Measurements from ENCODE around the gene ZNF530. TPM values are rescaled to one million over a fixed set of nuclear protein-coding genes. Genes with fewer than 3 reads are reported as not detected.

The ZNF530 gene
- 10 to 100 TPM; 11.6 to 14.2 TPM for total RNA-seq
- polyA plus RNA-seq: 1 to 10 TPM in 2 of 3 donors, under 1 TPM in 1; 0.98 to 5.6 (median 5.4) TPM
- total RNA-seq: 9.3 to 25.1 (median 13.6) reads per million in 6 experiments

GRCh38 chr19:57599761-57600383, at the start of gene ZNF530:
Gene ZNF530, plus strand, starts transcription at chr19:57599885. Its CDS starts 4,461 bp downstream, at chr19:57604346.
- POLR2A ChIA-PET: interaction anchor here (0.6 to 2.1 kb wide), 10 partner anchors 14 to 237 kb away, joined by 3 to 7 read pairs (median 4); partner anchors contain the start of genes TRAPPC2B, ZIK1, ZNF134 and ZNF154
- peaks cover 24 to 46% (median 44%) of the 10 kb centered on the region in 3 donors for H3K36me3 Mint-ChIP-seq
- peak; percentile 95 to 96 for ATAC-seq

GRCh38 chr19:57552432-57552831, 47.3 kb upstream of the ZNF530 start:
- ATAC-seq: no peak
- Mint-ChIP-seq H3K4me3 (no peak overlapping the region), H3K4me1 (peaks cover 5 to 17% (median 12%) of the 10 kb centered on the region in 4 donors), H3K9me3 (peaks cover 15 to 91% (median 49%) of the 10 kb centered on the region in 9 donors), H3K36me3 (peaks cover 79 to 100% (median 98%) of the 10 kb centered on the region in 3 donors), H3K27me3 (no peaks in the 10 kb centered on the region), H3K27ac (no peak overlapping the region)
- DNase-seq: no peak
- POLR2A ChIA-PET: no interaction called here

More at GRCh38 chr19:57599761-57600383, at the start of gene ZNF530:
- H3K9me3 Mint-ChIP-seq: peaks cover 0 to 58% (median 48%) of the 10 kb centered on the region in 9 donors
- peak within 1 kb of the TSS; percentile 80 to 93 (median 90) for H3K4me3 Mint-ChIP-seq
- peak; percentile 70 to 93 (median 78) for DNase-seq
- peaks cover 11 to 27% (median 22%) of the 10 kb centered on the region in 4 donors for H3K4me1 Mint-ChIP-seq
- no peaks in the 10 kb centered on the region for H3K27me3 Mint-ChIP-seq
- H3K27ac Mint-ChIP-seq: peak within 1 kb of the TSS in 9 of 10 donors; percentile 35 to 92 (median 78)

DNA sequence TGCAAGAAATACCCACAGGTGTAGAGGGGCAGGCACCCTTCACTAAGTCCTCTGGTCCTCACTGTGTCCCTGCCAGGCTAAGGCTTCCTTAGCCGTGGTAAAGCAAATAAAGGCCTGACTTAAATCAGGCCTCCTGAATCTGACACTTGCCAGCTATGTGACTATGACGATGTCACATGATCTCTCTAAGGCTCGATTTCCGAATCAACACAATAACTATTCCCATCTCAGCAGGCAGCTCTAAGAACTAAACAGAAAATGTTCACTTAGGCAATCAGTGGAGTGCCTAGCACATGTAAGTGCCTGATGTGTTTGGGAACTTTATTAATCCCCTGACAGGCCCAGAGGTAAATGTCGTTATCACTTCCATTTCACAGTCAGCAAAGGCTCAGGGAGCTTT, 42.0 kb upstream of the ZNF530 start:
- Mint-ChIP-seq H3K4me3 (peak overlapping the region; percentile 95 to 99 (median 98)), H3K9me3 (peaks cover 0 to 63% (median 31%) of the 10 kb centered on the region in 9 donors), H3K27ac (peak overlapping the region in 5 of 10 donors; percentile 40 to 98 (median 84)), H3K4me1 (peaks cover 28 to 46% (median 36%) of the 10 kb centered on the region in 4 donors), H3K36me3 (peaks cover 51 to 58% (median 58%) of the 10 kb centered on the region in 3 donors), H3K27me3 (peaks cover 0 to 5% (median 0%) of the 10 kb centered on the region in 5 donors)
- ATAC-seq (no peak), DNase-seq (no peak)
- POLR2A ChIA-PET: no interaction called here

DNA sequence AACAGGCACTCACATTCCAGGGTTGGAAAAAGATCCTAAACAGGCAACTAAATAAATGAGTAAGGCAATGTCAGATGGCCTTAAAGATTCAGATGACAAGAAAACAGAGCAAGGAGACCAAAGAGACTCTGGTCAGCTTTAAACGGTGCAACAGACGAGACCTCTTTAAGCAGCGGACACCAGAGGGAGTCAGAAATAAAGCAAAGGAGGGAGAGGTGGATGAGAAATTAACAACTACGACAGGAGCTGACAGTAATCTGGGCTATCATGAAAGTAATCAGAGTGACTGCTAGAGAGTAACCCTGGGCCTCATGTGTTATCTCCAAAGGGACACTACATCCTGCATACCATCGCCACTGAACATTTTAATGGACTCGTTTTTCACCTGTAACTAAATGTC, 41.2 kb upstream of the ZNF530 start:
- ATAC-seq: no peak
- peaks cover 42 to 56% (median 51%) of the 10 kb centered on the region in 3 donors for H3K36me3 Mint-ChIP-seq
- H3K27ac Mint-ChIP-seq: peak overlapping the region in 9 of 10 donors; percentile 32 to 98 (median 94)
- H3K4me1 Mint-ChIP-seq: peaks cover 28 to 46% (median 36%) of the 10 kb centered on the region in 4 donors
- POLR2A ChIA-PET: interaction anchor here (1.0 kb wide), 1 partner anchor 31 kb away, joined by 3 read pairs; no protein-coding TSS in a partner anchor
- peak overlapping the region; percentile 95 to 99 (median 98) for H3K4me3 Mint-ChIP-seq
- peaks cover 0 to 5% (median 0%) of the 10 kb centered on the region in 5 donors for H3K27me3 Mint-ChIP-seq
- H3K9me3 Mint-ChIP-seq: peaks cover 0 to 60% (median 31%) of the 10 kb centered on the region in 9 donors
- no peak for DNase-seq

DNA sequence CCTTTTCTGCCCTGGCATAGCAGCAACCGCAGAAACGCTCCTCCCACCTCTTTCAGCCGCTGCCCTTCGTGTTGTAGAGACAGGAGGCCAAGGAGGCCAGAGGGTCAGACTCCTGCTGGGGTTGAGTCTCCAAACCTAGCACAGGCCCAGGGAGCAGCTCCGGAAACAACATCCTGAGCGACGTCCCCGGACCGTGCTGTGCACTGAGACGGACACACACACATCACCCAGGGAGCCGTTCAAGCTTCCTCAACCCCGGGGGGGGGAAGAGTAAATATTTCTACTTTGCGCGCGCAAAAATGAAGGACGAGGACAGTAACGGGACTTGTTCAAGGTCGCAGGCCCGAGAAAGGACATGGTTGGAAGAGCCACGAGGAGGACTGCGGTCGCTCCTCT, 40.7 kb upstream of the ZNF530 start:
- Mint-ChIP-seq H3K4me1 (peaks cover 28 to 46% (median 36%) of the 10 kb centered on the region in 4 donors), H3K36me3 (peaks cover 37 to 59% (median 50%) of the 10 kb centered on the region in 3 donors), H3K9me3 (peaks cover 0 to 60% (median 34%) of the 10 kb centered on the region in 9 donors), H3K27me3 (peaks cover 0 to 5% (median 0%) of the 10 kb centered on the region in 5 donors), H3K4me3 (peak overlapping the region; percentile 95 to 99 (median 98)), H3K27ac (peak overlapping the region; percentile 86 to 98 (median 95))
- DNase-seq: peak in 5 of 10 donors; percentile 6 to 23 (median 13)
- ATAC-seq: peak; percentile 34 to 43
- POLR2A ChIA-PET: interaction anchor here (1.0 kb wide), 1 partner anchor 31 kb away, joined by 3 read pairs; no protein-coding TSS in a partner anchor

DNA sequence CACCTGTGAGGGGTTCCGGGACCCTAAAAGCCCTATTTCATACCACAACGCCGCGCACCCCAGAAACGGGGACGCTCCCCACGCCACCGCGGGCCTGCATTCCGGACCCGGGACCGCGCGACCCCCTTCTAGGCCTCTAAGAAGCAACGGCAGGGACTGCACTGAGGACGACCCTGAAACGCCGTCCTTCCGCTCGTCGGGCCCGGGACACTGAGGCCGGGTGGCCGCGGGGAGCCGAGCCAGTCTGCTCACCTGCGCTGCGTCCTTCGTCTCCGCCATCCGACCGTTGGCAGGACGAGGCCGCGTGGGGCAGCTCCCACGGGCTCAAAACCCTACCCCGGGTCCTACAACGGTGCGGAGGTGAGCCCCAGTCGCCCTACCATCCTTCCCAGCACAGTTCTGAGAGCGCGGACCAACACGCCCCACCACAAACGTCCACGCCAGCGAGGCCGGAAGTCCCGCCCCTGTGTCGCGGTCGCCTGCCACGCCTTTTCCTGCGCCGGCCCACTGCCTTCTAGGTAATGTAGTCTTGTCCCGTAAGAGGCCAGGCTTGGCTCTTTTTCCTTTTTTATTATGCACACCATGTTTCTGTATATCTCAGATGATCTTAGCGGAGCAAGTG, 40.2 kb upstream of the ZNF530 start, which contains the start of gene ZNF550:
Gene ZNF550, minus strand, starts transcription at position 460 of the 622 bp plus-strand sequence. Its CDS starts 181 bp downstream, at position 279.
- DNase-seq: peak; percentile 78 to 94 (median 84)
- POLR2A ChIA-PET: interaction anchor here (1.0 kb wide), 1 partner anchor 32 kb away, joined by 3 read pairs; no protein-coding TSS in a partner anchor
- peak; percentile 96 to 97 for ATAC-seq
- Mint-ChIP-seq H3K27me3 (peaks cover 0 to 5% (median 0%) of the 10 kb centered on the region in 5 donors), H3K9me3 (peaks cover 0 to 60% (median 34%) of the 10 kb centered on the region in 9 donors), H3K4me1 (peaks cover 28 to 46% (median 36%) of the 10 kb centered on the region in 4 donors), H3K36me3 (peaks cover 32 to 56% (median 47%) of the 10 kb centered on the region in 3 donors), H3K27ac (peak within 1 kb of the TSS; percentile 88 to 98 (median 95)), H3K4me3 (peak within 1 kb of the TSS; percentile 95 to 99 (median 98))

DNA sequence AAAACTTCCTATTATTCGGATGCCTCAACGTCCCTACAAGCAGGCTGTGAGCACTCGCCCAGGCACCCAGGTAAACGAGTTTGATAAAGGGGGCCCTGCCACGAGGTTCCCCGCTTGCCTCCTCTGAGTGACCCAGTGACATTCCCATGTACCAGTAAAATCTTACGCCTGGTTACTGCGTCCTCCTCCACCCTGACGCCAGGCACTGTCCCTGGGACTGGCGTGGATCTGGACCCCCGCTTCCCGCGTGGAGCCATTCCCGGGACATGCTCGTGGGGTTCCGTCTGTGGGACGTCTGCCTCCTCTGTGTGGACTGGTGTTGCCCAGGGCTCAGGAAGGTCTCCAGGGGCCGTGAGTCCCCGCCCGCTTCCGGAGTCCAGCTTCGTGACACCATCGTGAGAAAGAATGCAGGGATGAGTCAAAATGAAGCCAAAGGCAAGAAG, 39.6 kb upstream of the ZNF530 start:
- DNase-seq: no peak
- POLR2A ChIA-PET: no interaction called here
- Mint-ChIP-seq H3K9me3 (peaks cover 0 to 60% (median 32%) of the 10 kb centered on the region in 9 donors), H3K4me1 (peaks cover 26 to 46% (median 34%) of the 10 kb centered on the region in 4 donors), H3K27me3 (peaks cover 0 to 5% (median 0%) of the 10 kb centered on the region in 5 donors), H3K36me3 (peaks cover 27 to 54% (median 43%) of the 10 kb centered on the region in 3 donors), H3K27ac (peak overlapping the region; percentile 88 to 98 (median 95)), H3K4me3 (peak overlapping the region; percentile 95 to 99 (median 98))
- ATAC-seq: no peak

GRCh38 chr19:57563547-57563946, 36.1 kb upstream of the ZNF530 start:
- H3K9me3 Mint-ChIP-seq: peaks cover 0 to 75% (median 44%) of the 10 kb centered on the region in 9 donors
- peaks cover 14 to 21% (median 17%) of the 10 kb centered on the region in 4 donors for H3K4me1 Mint-ChIP-seq
- no peak for DNase-seq
- no peak overlapping the region for H3K27ac Mint-ChIP-seq
- peaks cover 0 to 5% (median 0%) of the 10 kb centered on the region in 5 donors for H3K27me3 Mint-ChIP-seq
- peaks cover 0 to 61% (median 21%) of the 10 kb centered on the region in 3 donors for H3K36me3 Mint-ChIP-seq
- H3K4me3 Mint-ChIP-seq: no peak overlapping the region
- POLR2A ChIA-PET: interaction anchor here (0.7 kb wide), 1 partner anchor 536 kb away, joined by 4 read pairs; no protein-coding TSS in a partner anchor
- no peak for ATAC-seq

DNA sequence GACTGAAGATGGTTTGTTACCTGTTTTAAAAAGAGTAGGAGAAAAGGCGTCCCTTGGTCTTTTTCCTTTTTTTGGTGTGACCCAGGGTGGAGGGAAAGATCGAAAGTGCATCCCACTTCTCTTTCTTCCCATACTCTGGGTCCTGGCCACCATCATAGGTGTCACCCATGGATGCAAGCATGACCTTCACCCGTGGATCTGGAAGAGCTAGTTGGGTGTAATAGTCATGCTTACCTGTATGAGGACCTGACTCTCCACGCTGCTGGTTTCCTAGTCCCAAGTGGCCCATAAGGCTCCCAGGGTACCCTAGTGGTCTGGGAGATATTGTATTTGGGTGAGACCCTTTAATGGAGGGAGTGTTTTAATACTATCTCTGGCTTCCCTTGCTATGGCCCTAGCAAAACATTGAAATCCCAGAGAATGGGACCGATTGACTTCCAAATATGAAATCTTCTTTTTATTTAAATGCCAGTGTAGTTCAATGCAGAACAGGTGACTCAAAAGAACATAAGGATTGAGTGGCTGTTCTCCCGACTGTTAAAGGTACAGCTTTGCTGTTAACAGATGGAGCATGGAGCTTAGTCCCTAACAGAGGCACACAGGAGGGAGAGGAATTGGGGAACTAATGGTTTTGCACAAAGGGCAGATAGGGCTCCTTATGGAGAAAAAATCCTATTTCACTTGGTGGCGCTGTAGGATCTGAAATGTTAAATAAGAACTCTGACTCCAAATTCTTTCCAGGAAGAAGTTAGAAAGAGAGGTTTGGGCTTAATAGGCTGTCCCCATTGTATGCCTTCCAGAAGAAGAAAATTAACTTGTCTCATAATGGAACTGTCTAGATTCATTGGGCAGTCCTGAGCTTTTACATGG, 33.1 kb upstream of the ZNF530 start:
- Mint-ChIP-seq H3K4me1 (no peaks in the 10 kb centered on the region), H3K36me3 (peaks cover 0 to 59% (median 32%) of the 10 kb centered on the region in 3 donors), H3K4me3 (no peak overlapping the region), H3K27ac (no peak overlapping the region), H3K27me3 (peaks cover 0 to under 1% (median 0%) of the 10 kb centered on the region in 5 donors), H3K9me3 (peaks cover 0 to 97% (median 44%) of the 10 kb centered on the region in 9 donors)
- POLR2A ChIA-PET: no interaction called here
- ATAC-seq (no peak), DNase-seq (no peak)

- peaks cover 39 to 69% (median 56%) of the 10 kb centered on the region in 3 donors for H3K36me3 Mint-ChIP-seq
- H3K4me3 Mint-ChIP-seq: no peak overlapping the region
- no peak overlapping the region for H3K27ac Mint-ChIP-seq
- POLR2A ChIA-PET: interaction anchor here (1.1 kb wide), 1 partner anchor 31 kb away, joined by 3 read pairs; no protein-coding TSS in a partner anchor
- no peaks in the 10 kb centered on the region for H3K27me3 Mint-ChIP-seq
- DNase-seq (no peak), ATAC-seq (no peak)
- no peaks in the 10 kb centered on the region for H3K4me1 Mint-ChIP-seq
- H3K9me3 Mint-ChIP-seq: peaks cover 0 to 100% (median 40%) of the 10 kb centered on the region in 9 donors
These were observed 29.0 kb upstream of the ZNF530 start for GRCh38 chr19:57570707-57571106.

GRCh38 chr19:57572415-57572947, 27.2 kb upstream of the ZNF530 start:
- Mint-ChIP-seq H3K4me1 (peaks cover 9 to 16% (median 10%) of the 10 kb centered on the region in 4 donors), H3K36me3 (peaks cover 55 to 71% (median 71%) of the 10 kb centered on the region in 3 donors), H3K27me3 (no peaks in the 10 kb centered on the region), H3K4me3 (peak overlapping the region in 1 of 10 donors; percentile 4), H3K9me3 (peaks cover 12 to 100% (median 46%) of the 10 kb centered on the region in 9 donors), H3K27ac (no peak overlapping the region)
- POLR2A ChIA-PET: no interaction called here
- ATAC-seq (no peak), DNase-seq (no peak)

Measured in naive thymus-derived CD8-positive, alpha-beta T cell (primary cell).